ENCODE measurements around the gene CYP27B1. TPM values are rescaled to one million over a fixed set of nuclear protein-coding genes. Genes with fewer than 3 reads are reported as not detected.

Gene CYP27B1
- total RNA-seq, 1 experiment from 2014 or later: 11.6 TPM

DNA sequence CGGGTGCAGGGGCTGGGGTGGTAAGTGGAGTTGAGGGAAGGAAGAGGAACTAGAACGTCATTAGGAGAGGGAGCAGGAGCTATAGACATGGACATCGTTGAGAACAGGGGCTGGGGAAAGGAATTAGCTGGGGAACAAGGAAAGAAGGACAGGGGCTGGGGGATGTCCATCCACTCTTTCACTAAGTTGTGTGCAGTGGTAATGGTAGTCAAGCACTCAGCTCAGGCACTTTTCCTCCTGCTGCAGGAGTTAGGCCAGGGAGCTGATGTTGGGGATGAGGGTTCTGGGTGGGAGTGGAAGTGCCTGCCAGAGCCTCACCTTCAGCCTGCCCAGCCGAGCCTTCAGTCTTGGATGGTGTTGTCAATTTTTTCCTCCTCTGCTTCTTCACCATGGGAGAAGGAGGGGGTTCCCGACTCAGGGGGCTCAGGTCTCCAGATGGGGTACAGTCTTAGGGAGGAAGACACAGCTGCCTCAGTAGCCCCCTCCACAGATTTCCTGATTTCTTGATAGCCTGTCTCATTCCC lies 37.5 kb downstream of the CYP27B1 start:
- Histone ChIP-seq H3K36me3 (ENCODE audit: control insufficient read depth in 1 of 2, insufficient read depth in 2 of 2, low read length in 2 of 2) (peaks cover 4 to 14% of the 10 kb centered on the region in 2 experiments; a peak in 3 of 4 replicates), H3K4me3 (replicated peaks in 1 of 2; ENCODE audit: low read depth in 1 of 2, low read length in 2 of 2) (no peak overlapping the region), H4K20me1 (ENCODE audit: insufficient read depth) (no peaks in the 10 kb centered on the region), H3K9me3 (ENCODE audit: control insufficient read depth in 1 of 2, insufficient read depth in 1 of 2, low read depth in 1 of 2, low read length in 2 of 2) (no peaks in the 10 kb centered on the region), H3K79me2 (ENCODE audit: insufficient read depth, low read length) (no peaks in the 10 kb centered on the region), H3K9me2 (ENCODE audit: insufficient read depth) (no peaks in the 10 kb centered on the region), H3K27me3 (ENCODE audit: insufficient read depth, low read length) (no peaks in the 10 kb centered on the region), H3K9ac (ENCODE audit: low read length) (no peak overlapping the region), H3K4me1 (ENCODE audit: control insufficient read depth in 1 of 2, insufficient read depth in 2 of 2, low read length in 2 of 2) (peaks cover 7 to 18% of the 10 kb centered on the region in 2 experiments; a peak in 3 of 4 replicates), H3K4me2 (ENCODE audit: low read length) (no peak overlapping the region), H3K27ac (ENCODE audit: low read depth, low read length) (no peak overlapping the region), H2AFZ (ENCODE audit: low read depth, low read length, poor library complexity, severe bottlenecking) (no peak overlapping the region)
- RAD21 ChIA-PET (ENCODE audit: low non-redundant PET in 1 of 2, low total read pairs in 2 of 2, uncharacterized antibody in 2 of 2, unreplicated experiment in 2 of 2): no interaction called here
- no TSS peak for BruUV-seq (replicated peaks)
- DNase-seq (ENCODE audit: low read depth, low spot score) (no peak), ATAC-seq (no peak)
- CTCF ChIA-PET: interaction anchor here (0.6 to 1.1 kb wide), 3 partner anchors 9 to 486 kb away, joined by 3 to 6 read pairs (median 3); no protein-coding TSS in a partner anchor
- POLR2A ChIA-PET: no interaction called here
- no peak for TF ChIP-seq SRF (IDR thresholded peaks at IDR 0.05; ENCODE audit: low read depth)
- TF ChIP-seq, protein P1, sequence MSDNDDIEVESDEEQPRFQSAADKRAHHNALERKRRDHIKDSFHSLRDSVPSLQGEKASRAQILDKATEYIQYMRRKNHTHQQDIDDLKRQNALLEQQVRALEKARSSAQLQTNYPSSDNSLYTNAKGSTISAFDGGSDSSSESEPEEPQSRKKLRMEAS (IDR thresholded peaks at IDR 0.05): no peak
- TF ChIP-seq RAD21 (IDR thresholded peaks at IDR 0.05; ENCODE audit: low read depth): no peak
- TF ChIP-seq FOSL1 (IDR thresholded peaks at IDR 0.05; ENCODE audit: low read depth): no peak
- no peak for TF ChIP-seq TCF7L2 (IDR thresholded peaks at IDR 0.05; ENCODE audit: borderline replicate concordance, extremely low read depth, insufficient read depth, insufficient read length)
- no peak for TF ChIP-seq SIN3A (IDR thresholded peaks at IDR 0.05; ENCODE audit: low read depth)
- TF ChIP-seq, protein P2, sequence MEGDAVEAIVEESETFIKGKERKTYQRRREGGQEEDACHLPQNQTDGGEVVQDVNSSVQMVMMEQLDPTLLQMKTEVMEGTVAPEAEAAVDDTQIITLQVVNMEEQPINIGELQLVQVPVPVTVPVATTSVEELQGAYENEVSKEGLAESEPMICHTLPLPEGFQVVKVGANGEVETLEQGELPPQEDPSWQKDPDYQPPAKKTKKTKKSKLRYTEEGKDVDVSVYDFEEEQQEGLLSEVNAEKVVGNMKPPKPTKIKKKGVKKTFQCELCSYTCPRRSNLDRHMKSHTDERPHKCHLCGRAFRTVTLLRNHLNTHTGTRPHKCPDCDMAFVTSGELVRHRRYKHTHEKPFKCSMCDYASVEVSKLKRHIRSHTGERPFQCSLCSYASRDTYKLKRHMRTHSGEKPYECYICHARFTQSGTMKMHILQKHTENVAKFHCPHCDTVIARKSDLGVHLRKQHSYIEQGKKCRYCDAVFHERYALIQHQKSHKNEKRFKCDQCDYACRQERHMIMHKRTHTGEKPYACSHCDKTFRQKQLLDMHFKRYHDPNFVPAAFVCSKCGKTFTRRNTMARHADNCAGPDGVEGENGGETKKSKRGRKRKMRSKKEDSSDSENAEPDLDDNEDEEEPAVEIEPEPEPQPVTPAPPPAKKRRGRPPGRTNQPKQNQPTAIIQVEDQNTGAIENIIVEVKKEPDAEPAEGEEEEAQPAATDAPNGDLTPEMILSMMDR (IDR thresholded peaks at IDR 0.05 in 2 of 3, conservative IDR thresholded peaks at IDR 0.05 in 1 of 3; ENCODE audit: borderline replicate concordance in 1 of 3, insufficient read depth in 1 of 3, low read depth in 2 of 3, low read length in 2 of 3): no peak
- no peak for TF ChIP-seq EGR1 (IDR thresholded peaks at IDR 0.05; ENCODE audit: low read depth)
- no peak for TF ChIP-seq ZFX (IDR thresholded peaks at IDR 0.05)
- no peak for TF ChIP-seq ELF1 (IDR thresholded peaks at IDR 0.05; ENCODE audit: borderline replicate concordance, low read depth)
- TF ChIP-seq ZNF274 (IDR thresholded peaks at IDR 0.05; ENCODE audit: low read depth, low read length): no peak
- no peak for TF ChIP-seq POLR2A (IDR thresholded peaks at IDR 0.05; ENCODE audit: borderline replicate concordance, extremely low read depth, insufficient read depth, insufficient read length)
- no peak for TF ChIP-seq YY1 (IDR thresholded peaks at IDR 0.05; ENCODE audit: extremely low read depth, insufficient replicate concordance, low read depth, low read length)
- TF ChIP-seq CBX3 (IDR thresholded peaks at IDR 0.05; ENCODE audit: low read depth): no peak
- intact Hi-C loops (cut with micrococcal nuclease): no loop called here

All from HCT116 (cell line).